HEK293T (cell line): ENCODE results near the gene UVRAG.

Experiments used
- CTCF ChIA-PET: fragments of 350-600 bp; formaldehyde crosslinking; extraction: SDS; loops from one replicate; lab custom pipeline; 2021; ENCODE audit warnings: antibody characterized with exemption, inconsistent platforms; lab: Yijun Ruan, JAX
- POLR2A ChIA-PET: fragments of 350-600 bp; formaldehyde crosslinking; extraction: SDS; loops from one replicate; lab custom pipeline; 2020; ENCODE audit warnings: antibody characterized with exemption, inconsistent platforms; lab: Yijun Ruan, JAX
- DNase-seq: peaks from one replicate; pipeline ENCODE4 v3.0.0; 2012; ENCODE audit warnings: mixed read lengths; ENCODE audit errors: extremely low spot score
- ARNT ChIP-seq: fragments of 450-650 bp; IDR thresholded peaks from 2 replicates; pipeline ENCODE4 v1.6.1; 2017; ENCODE audit warnings: mild to moderate bottlenecking
- BHLHE40 ChIP-seq: fragments of 450-650 bp; IDR thresholded peaks from 2 replicates; pipeline ENCODE4 v1.6.1; 2016; ENCODE audit warnings: mild to moderate bottlenecking, moderate library complexity, borderline replicate concordance
- CTBP1 ChIP-seq: fragments of 450-650 bp; IDR thresholded peaks from 2 replicates; pipeline ENCODE4 v1.6.1; 2016; ENCODE audit warnings: borderline replicate concordance
- ELF4 ChIP-seq: fragments of 450-650 bp; IDR thresholded peaks from 2 replicates; pipeline ENCODE4 v1.6.1; 2017; ENCODE audit warnings: antibody characterized with exemption
- FOXA1 ChIP-seq: fragments of 450-650 bp; IDR thresholded peaks from 2 replicates; pipeline ENCODE4 v1.6.1; 2016; ENCODE audit warnings: mild to moderate bottlenecking
- FOXK2 ChIP-seq: fragments of 450-650 bp; IDR thresholded peaks from 2 replicates; pipeline ENCODE4 v1.6.1; 2016; ENCODE audit warnings: mild to moderate bottlenecking
- FOXM1 ChIP-seq: fragments of 450-650 bp; IDR thresholded peaks from 2 replicates; pipeline ENCODE4 v1.6.1; 2017; ENCODE audit warnings: mild to moderate bottlenecking, borderline replicate concordance
- HDGF ChIP-seq: fragments of 450-650 bp; IDR thresholded peaks from 2 replicates; pipeline ENCODE4 v1.6.1; 2017; ENCODE audit warnings: antibody characterized with exemption, borderline replicate concordance
- L3MBTL2 ChIP-seq: fragments of 450-650 bp; conservative IDR thresholded peaks from 2 replicates; pipeline ENCODE4 v1.6.1; 2016; ENCODE audit warnings: mild to moderate bottlenecking
- LEF1 ChIP-seq: fragments of 450-650 bp; IDR thresholded peaks from 2 replicates; pipeline ENCODE4 v1.6.1; 2017; ENCODE audit warnings: mild to moderate bottlenecking, borderline replicate concordance
- NFRKB ChIP-seq: fragments of 450-650 bp; IDR thresholded peaks from 2 replicates; pipeline ENCODE4 v1.6.1; 2016; ENCODE audit warnings: mild to moderate bottlenecking, moderate library complexity
- SP1 ChIP-seq: fragments of 450-650 bp; IDR thresholded peaks from 2 replicates; pipeline ENCODE4 v1.6.1; 2017
- SUZ12 ChIP-seq: fragments of 450-650 bp; IDR thresholded peaks from 2 replicates; pipeline ENCODE4 v1.6.1; 2016; ENCODE audit warnings: mild to moderate bottlenecking
- TARDBP ChIP-seq: fragments of 450-650 bp; IDR thresholded peaks from 2 replicates; pipeline ENCODE4 v1.6.1; 2016
- ZNF384 ChIP-seq: fragments of 450-650 bp; IDR thresholded peaks from 2 replicates; pipeline ENCODE4 v1.6.1; 2016
- TF ChIP-seq, protein P1 (sequence below): fragments of 450-650 bp; IDR thresholded peaks from 2 replicates; pipeline ENCODE4 v1.6.1; 2016

The UVRAG gene

DNA sequence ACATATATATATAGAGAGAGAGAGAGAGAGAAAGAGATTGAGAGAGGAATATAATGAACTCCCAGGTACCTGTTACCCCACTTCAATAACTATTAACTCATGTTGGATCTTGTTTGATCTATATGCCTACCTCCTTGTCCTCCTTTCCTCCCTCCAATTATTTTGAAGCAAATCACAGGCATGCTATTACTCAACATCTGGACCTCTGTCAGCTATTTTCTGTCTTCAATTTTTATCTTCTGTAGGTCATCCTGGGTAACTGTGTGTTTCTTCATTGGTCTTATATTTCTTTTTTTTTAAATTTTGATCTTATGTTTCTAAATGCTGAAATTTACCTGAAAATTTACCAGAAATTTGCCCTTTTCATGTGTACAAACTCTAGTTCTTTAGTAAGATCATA, 24.8 kb downstream of the UVRAG start:
- ChIA-PET POLR2A (interaction anchor here (0.9 kb wide), 1 partner anchor 24 kb away, joined by 3 read pairs; no protein-coding TSS in a partner anchor), CTCF (no interaction called here)
- TF ChIP-seq ARNT (no peak), FOXK2 (no peak), SP1 (no peak)
- DNase-seq = no peak

DNA sequence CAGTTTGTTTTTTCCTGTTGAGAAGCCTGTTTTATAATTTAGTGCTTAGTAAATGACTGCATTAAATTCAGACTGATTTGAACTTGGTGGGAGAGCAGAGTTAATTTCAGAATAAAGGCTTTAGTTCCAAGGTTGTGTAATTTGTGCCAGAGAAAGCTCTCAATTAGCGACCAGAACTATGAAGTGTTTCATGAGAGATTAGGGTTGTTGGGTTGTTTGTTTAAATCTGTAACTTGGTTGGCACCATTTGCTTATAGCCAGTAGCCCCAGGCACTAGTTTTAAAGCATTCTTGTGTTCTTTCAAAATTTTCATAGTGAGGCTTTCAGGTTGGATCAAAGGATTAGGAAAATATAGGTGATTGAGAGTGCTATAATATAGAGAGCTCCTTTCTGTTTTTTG, 25.5 kb downstream of the UVRAG start:
- POLR2A ChIA-PET = interaction anchor here (0.9 kb wide), 1 partner anchor 25 kb away, joined by 3 read pairs; no protein-coding TSS in a partner anchor
- no peak for DNase-seq
- CTCF ChIA-PET = interaction anchor here (1.3 kb wide), 1 partner anchor 37 kb away, joined by 3 read pairs; no protein-coding TSS in a partner anchor
- TF ChIP-seq TARDBP (no peak), ELF4 (no peak), BHLHE40 (no peak), NFRKB (no peak)

DNA sequence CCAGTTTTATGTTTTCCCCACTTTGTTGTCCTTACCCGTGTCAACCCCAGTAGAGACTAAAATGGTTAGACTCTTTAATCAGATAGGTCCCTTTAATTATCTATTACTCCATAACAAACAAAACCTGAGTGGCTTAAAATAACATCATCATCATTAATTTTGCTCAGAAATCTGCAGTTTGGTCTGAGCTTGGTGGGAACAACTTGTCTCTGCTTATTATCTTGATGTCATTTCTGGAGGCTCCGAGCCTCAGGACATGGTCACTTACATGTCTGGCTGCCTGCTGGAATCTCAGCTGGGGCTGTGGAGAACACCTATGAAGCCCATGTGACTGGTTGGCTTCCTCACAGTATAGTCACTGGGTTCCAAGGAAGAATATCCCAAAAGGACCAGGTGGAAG, 26.7 kb downstream of the UVRAG start:
- ChIA-PET POLR2A (interaction anchor here (1.1 kb wide), 1 partner anchor 27 kb away, joined by 4 read pairs; no protein-coding TSS in a partner anchor), CTCF (interaction anchor here (0.7 kb wide), 1 partner anchor 9 kb away, joined by 3 read pairs; no protein-coding TSS in a partner anchor)
- no peak for TF ChIP-seq CTBP1
- TF ChIP-seq HDGF = no peak
- TF ChIP-seq ARNT = no peak
- TF ChIP-seq, protein P1, sequence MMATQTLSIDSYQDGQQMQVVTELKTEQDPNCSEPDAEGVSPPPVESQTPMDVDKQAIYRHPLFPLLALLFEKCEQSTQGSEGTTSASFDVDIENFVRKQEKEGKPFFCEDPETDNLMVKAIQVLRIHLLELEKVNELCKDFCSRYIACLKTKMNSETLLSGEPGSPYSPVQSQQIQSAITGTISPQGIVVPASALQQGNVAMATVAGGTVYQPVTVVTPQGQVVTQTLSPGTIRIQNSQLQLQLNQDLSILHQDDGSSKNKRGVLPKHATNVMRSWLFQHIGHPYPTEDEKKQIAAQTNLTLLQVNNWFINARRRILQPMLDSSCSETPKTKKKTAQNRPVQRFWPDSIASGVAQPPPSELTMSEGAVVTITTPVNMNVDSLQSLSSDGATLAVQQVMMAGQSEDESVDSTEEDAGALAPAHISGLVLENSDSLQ = no peak
- no peak for TF ChIP-seq TARDBP
- TF ChIP-seq ELF4 = no peak
- no peak for TF ChIP-seq FOXK2
- no peak for TF ChIP-seq NFRKB
- TF ChIP-seq ZNF384 = no peak
- TF ChIP-seq FOXM1 = no peak
- TF ChIP-seq L3MBTL2 = no peak
- no peak for TF ChIP-seq SP1
- TF ChIP-seq BHLHE40 = no peak
- TF ChIP-seq FOXA1 = no peak
- TF ChIP-seq LEF1 = no peak
- TF ChIP-seq SUZ12 = no peak
- no peak for DNase-seq

DNA sequence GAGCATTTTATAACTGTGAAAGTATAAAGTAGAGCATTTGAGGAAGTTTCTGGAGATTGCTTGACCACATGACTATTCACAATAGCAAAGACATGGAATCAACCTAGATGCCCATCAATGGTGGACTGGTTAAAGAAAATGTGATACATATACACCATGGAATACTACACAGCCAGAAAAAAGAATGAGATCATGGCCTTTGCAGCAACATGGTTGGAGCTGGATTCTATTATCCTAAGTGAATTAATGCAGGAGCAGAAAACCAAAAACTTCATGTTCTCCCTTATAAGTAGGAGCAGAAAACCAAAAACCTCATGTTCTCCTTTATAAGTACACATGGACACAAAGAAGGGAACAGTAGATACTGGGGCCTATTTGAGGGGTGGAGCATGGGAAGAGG, 30.3 kb downstream of the UVRAG start:
- no peak for TF ChIP-seq CTBP1
- TF ChIP-seq TARDBP = no peak
- TF ChIP-seq FOXM1 = no peak
- no peak for TF ChIP-seq ZNF384
- TF ChIP-seq FOXA1 = no peak
- TF ChIP-seq BHLHE40 = no peak
- no peak for TF ChIP-seq HDGF
- no peak for TF ChIP-seq NFRKB
- no peak for TF ChIP-seq SP1
- no peak for TF ChIP-seq LEF1
- CTCF ChIA-PET = no interaction called here
- POLR2A ChIA-PET = no interaction called here
- DNase-seq = no peak

DNA sequence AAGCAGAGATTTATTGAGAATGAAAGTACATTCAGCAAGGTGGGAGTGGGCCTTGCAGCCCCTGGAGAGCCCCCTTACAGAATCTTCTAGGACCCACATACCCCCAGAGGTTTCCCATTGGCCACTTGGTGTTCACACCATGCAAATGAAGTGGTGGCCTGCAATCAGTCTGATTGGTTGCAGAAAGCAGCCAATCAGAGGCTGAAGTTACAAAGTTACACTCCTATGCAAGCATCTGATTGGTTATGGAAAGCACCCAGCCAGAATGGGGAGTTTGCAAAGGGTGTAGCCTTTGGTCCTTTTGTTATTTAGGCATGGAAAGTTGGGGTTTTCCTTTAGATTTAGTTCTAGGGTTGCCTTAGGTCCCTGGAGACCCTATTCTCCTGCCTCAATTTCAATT, 34.9 kb downstream of the UVRAG start:
- no peak for DNase-seq
- ChIA-PET POLR2A (no interaction called here), CTCF (no interaction called here)
- no peak for TF ChIP-seq FOXA1
- no peak for TF ChIP-seq CTBP1
- no peak for TF ChIP-seq ELF4
- no peak for TF ChIP-seq BHLHE40
- TF ChIP-seq FOXM1 = no peak
- TF ChIP-seq HDGF = no peak
- no peak for TF ChIP-seq ZNF384
- TF ChIP-seq SUZ12 = no peak
- TF ChIP-seq, protein P1 = no peak
- no peak for TF ChIP-seq FOXK2
- no peak for TF ChIP-seq TARDBP
- TF ChIP-seq ARNT = no peak
- TF ChIP-seq NFRKB = no peak
- TF ChIP-seq LEF1 = no peak
- TF ChIP-seq SP1 = no peak
- no peak for TF ChIP-seq L3MBTL2

DNA sequence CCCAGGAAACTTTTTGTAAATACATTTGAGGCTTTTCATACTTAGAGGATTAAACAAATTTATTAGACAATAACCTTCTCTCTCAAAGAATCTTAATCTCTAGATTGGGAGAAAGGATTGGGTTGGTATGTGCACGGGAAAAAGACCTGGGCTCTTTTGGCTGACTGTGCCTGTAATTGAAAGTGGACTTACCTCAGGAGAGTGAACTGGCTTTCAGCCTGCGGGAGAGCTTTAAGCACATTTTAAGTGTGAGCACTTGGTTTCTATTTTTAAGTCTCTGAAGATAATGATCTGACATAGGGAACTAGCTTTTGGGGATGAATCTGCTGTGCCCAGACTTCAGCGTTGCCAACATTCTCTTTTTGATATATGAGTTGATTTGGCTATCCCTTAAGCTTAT, 35.8 kb downstream of the UVRAG start:
- DNase-seq = no peak
- CTCF ChIA-PET = interaction anchor here (0.5 to 1.2 kb wide), 3 partner anchors 9 to 332 kb away, joined by 3 read pairs; no protein-coding TSS in a partner anchor
- TF ChIP-seq FOXM1 (no peak), HDGF (no peak), CTBP1 (no peak), FOXA1 (no peak), L3MBTL2 (no peak), TARDBP (no peak), ARNT (no peak), NFRKB (no peak), FOXK2 (no peak), SP1 (no peak), SUZ12 (no peak), ZNF384 (no peak), BHLHE40 (no peak), ELF4 (no peak), LEF1 (no peak)
- TF ChIP-seq, protein P1 = no peak
- POLR2A ChIA-PET = interaction anchor here (1.0 kb wide), 1 partner anchor 35 kb away, joined by 3 read pairs; no protein-coding TSS in a partner anchor

DNA sequence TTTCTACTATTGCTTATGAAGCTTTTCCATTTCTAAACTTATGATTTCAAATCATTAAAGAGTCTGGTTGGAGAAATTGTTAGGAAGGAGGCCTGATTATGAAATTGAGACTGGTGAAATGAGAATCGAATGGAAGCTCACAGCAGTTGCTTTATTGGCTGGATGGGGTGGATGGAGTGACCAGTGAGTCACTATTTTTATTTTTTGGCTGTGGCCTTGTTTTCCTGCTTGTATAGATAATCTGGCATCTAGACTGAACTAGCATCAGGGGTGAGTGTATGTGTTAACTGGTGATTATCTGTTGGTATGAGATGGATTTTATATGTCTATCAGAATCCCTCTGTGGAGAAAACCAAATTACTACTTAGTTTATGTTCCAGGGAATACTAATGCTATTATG, 36.2 kb downstream of the UVRAG start:
- DNase-seq = no peak
- CTCF ChIA-PET = interaction anchor here (0.6 to 1.2 kb wide), 2 partner anchors 10 to 331 kb away, joined by 3 read pairs; no protein-coding TSS in a partner anchor
- TF ChIP-seq FOXM1 (no peak), NFRKB (no peak), L3MBTL2 (no peak), SP1 (no peak), ELF4 (no peak), FOXK2 (no peak), SUZ12 (no peak), TARDBP (no peak), LEF1 (no peak), HDGF (no peak), ARNT (no peak), FOXA1 (no peak), CTBP1 (no peak), ZNF384 (no peak)
- TF ChIP-seq, protein P1 = no peak
- POLR2A ChIA-PET = interaction anchor here (1.0 kb wide), 1 partner anchor 36 kb away, joined by 3 read pairs; no protein-coding TSS in a partner anchor
